Panc1 (cell line): ENCODE data around the gene SMPDL3B. TPM values are rescaled to one million over a fixed set of nuclear protein-coding genes. Genes with fewer than 3 reads are reported as not detected.
A peak's percentile ranks its signal among the peaks of the same experiment; 100 is the strongest.

ENCODE experiments used
- ATAC-seq: fragments of 200-7000 bp; cut with Tn5 transposase; 2 replicates; pipeline ENCODE4 v1.9.1; 2020; ENCODE audit warnings: mild to moderate bottlenecking, moderate library complexity
- BruUV-seq: library from RNA; stranded (reverse); fragments of 400-500 nt; replicated peaks from 2 replicates; lab custom pipeline; 2021; lab: Mats Ljungman, UMichigan
- CTCF ChIA-PET: fragments of 300-600 bp; sonication (Branson Sonifier 250); formaldehyde crosslinking; loops from one replicate; lab custom pipeline; 2022; ENCODE audit warnings: antibody characterized with exemption; lab: Charles Lee
- POLR2A ChIA-PET: fragments of 300-600 bp; sonication (Branson Sonifier 250); formaldehyde crosslinking; loops from one replicate; lab custom pipeline; 2022; ENCODE audit warnings: antibody characterized with exemption; lab: Charles Lee
- DNase-seq: peaks from one replicate; pipeline ENCODE4 v3.0.0-alpha.2; 2010; ENCODE audit warnings: low read depth, low spot score
- H3K27ac ChIP-seq: 2 replicates; pipeline ENCODE4 v1.5.1; 2011; ENCODE audit warnings: mild to moderate bottlenecking, low read length, inconsistent platforms
- H3K27me3 ChIP-seq: fragments of 200-500 bp; sonication (Bioruptor generic); 2 replicates; pipeline ENCODE4 v1.6.0; 2014; ENCODE audit warnings: low read length, inconsistent platforms; ENCODE audit not compliant: control insufficient read depth, insufficient read depth
- H3K36me3 ChIP-seq: fragments of 200-500 bp; sonication (Bioruptor generic); 2 replicates; pipeline ENCODE4 v1.5.1; 2014; ENCODE audit warnings: inconsistent platforms, mild to moderate bottlenecking, low read length, moderate library complexity; ENCODE audit not compliant: control insufficient read depth, insufficient read depth
- H3K4me1 ChIP-seq: 2 replicates; pipeline ENCODE4 v1.5.1; 2011; ENCODE audit warnings: inconsistent platforms, mild to moderate bottlenecking, low read length, moderate library complexity; ENCODE audit not compliant: control insufficient read depth, insufficient read depth
- H3K4me3 ChIP-seq, 2 experiments: 2 replicates each; pipeline ENCODE4 v1.5.1; 2011 to 2012; ENCODE audit warnings: low read depth in 2 of 2, low read length in 2 of 2, mild to moderate bottlenecking in 2 of 2, inconsistent platforms in 1 of 2, moderate library complexity in 1 of 2
- H3K9me3 ChIP-seq: fragments of 200-500 bp; sonication (Bioruptor generic); 2 replicates; pipeline ENCODE4 v1.5.1; 2014; ENCODE audit warnings: low read depth, mild to moderate bottlenecking, inconsistent platforms, low read length, moderate library complexity; ENCODE audit not compliant: control insufficient read depth, insufficient read depth
- CTCF ChIP-seq: fragments of 450-650 bp; IDR thresholded peaks from 2 replicates; pipeline ENCODE4 v1.5.1; 2017; ENCODE audit warnings: mild to moderate bottlenecking
- POLR2AphosphoS5 ChIP-seq: IDR thresholded peaks from 2 replicates; pipeline ENCODE4 v1.6.1; 2012; ENCODE audit warnings: mild to moderate bottlenecking, low read depth, low read length, moderate library complexity
- SIN3A ChIP-seq: IDR thresholded peaks from 2 replicates; pipeline ENCODE4 v1.6.1; 2012; ENCODE audit warnings: low read depth, mild to moderate bottlenecking, low read length, moderate library complexity, borderline replicate concordance; ENCODE audit not compliant: insufficient read depth
- TCF7L2 ChIP-seq: IDR thresholded peaks from 2 replicates; pipeline ENCODE4 v1.6.1; 2011; ENCODE audit warnings: mild to moderate bottlenecking, low read depth, low read length, inconsistent platforms
- in situ Hi-C: cut with HindIII; loops from 2 replicates; pipeline ENCODE4 v1.10.0; 2016; ENCODE audit warnings: low sequenced_read_pairs, low pct_unique_long_range_greater_than_20kb
- intact Hi-C: fragments of 100-400 bp; cut with micrococcal nuclease; formaldehyde crosslinking; loops from one replicate; pipeline ENCODE4 v1.10.0; 2022; ENCODE audit not compliant: unreplicated experiment
- total RNA-seq: library from RNA; stranded (reverse); gene quantifications from one replicate; pipeline ENCODE4 v1.2.1, GENCODE V29; 2021; ENCODE audit not compliant: unreplicated experiment
- TF ChIP-seq, protein P1 (sequence below), 2 experiments: IDR thresholded peaks; 2 replicates each; pipeline ENCODE4 v1.6.1; 2011 to 2012; ENCODE audit warnings: low read depth in 2 of 2, control low read depth in 1 of 2, low read length in 1 of 2, mild to moderate bottlenecking in 1 of 2, moderate library complexity in 1 of 2; ENCODE audit not compliant: insufficient read depth in 1 of 2

SMPDL3B gene
- total RNA-seq, 1 experiment from 2014 or later: 1.5 TPM

- DNase-seq (no peak), ATAC-seq (no peak)
- no peaks in the 10 kb centered on the region for H3K27me3 ChIP-seq
- in situ Hi-C loops (no loop called here), intact Hi-C loops (no loop called here)
- H3K4me1 ChIP-seq: peaks cover 22% of the 10 kb centered on the region
- H3K9me3 ChIP-seq: no peaks in the 10 kb centered on the region
- TF ChIP-seq CTCF (no peak), TCF7L2 (no peak), POLR2AphosphoS5 (no peak)
- TF ChIP-seq, protein P1, sequence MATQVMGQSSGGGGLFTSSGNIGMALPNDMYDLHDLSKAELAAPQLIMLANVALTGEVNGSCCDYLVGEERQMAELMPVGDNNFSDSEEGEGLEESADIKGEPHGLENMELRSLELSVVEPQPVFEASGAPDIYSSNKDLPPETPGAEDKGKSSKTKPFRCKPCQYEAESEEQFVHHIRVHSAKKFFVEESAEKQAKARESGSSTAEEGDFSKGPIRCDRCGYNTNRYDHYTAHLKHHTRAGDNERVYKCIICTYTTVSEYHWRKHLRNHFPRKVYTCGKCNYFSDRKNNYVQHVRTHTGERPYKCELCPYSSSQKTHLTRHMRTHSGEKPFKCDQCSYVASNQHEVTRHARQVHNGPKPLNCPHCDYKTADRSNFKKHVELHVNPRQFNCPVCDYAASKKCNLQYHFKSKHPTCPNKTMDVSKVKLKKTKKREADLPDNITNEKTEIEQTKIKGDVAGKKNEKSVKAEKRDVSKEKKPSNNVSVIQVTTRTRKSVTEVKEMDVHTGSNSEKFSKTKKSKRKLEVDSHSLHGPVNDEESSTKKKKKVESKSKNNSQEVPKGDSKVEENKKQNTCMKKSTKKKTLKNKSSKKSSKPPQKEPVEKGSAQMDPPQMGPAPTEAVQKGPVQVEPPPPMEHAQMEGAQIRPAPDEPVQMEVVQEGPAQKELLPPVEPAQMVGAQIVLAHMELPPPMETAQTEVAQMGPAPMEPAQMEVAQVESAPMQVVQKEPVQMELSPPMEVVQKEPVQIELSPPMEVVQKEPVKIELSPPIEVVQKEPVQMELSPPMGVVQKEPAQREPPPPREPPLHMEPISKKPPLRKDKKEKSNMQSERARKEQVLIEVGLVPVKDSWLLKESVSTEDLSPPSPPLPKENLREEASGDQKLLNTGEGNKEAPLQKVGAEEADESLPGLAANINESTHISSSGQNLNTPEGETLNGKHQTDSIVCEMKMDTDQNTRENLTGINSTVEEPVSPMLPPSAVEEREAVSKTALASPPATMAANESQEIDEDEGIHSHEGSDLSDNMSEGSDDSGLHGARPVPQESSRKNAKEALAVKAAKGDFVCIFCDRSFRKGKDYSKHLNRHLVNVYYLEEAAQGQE (IDR thresholded peaks at IDR 0.05; ENCODE audit: insufficient read depth in 1 of 2, low read depth in 2 of 2, low read length in 1 of 2): no peak
- ChIA-PET POLR2A (interaction anchor here (0.5 to 0.6 kb wide), 3 partner anchors 140 to 608 kb away, joined by 3 to 7 read pairs (median 3); no protein-coding TSS in a partner anchor), CTCF (no interaction called here)
- BruUV-seq: TSS peak; percentile 53
- no peaks in the 10 kb centered on the region; the same call in 1 of the 2 replicates for H3K36me3 ChIP-seq
- H3K27ac ChIP-seq: no peak overlapping the region
- H3K4me3 ChIP-seq: no peak overlapping the region
Observed at GRCh38 chr1:27961646-27962221, 26.9 kb downstream of the SMPDL3B start.

DNA sequence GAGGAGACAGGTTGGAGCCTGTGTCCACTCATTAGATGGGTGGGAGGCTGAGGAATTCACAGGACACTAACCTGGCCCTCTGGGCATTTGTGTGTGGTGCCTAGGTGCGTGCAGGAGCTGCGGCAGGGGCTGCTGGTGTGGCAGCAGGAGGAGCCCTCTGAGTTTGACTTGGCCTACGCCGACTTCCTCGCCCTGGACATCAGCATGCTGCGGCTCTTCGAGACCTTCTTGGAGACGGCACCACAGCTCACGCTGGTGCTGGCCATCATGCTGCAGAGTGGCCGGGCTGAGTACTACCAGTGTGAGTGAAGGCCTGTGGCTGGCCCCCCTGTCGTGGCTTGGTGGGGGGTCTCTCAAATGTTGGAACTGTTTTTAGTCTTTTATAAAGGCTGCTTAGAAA is 28.6 kb downstream of the SMPDL3B start:
- in situ Hi-C loops (no loop called here), intact Hi-C loops (no loop called here)
- no peaks in the 10 kb centered on the region for H3K9me3 ChIP-seq
- CTCF ChIA-PET: no interaction called here
- TF ChIP-seq TCF7L2 (no peak), SIN3A (no peak), POLR2AphosphoS5 (no peak), CTCF (no peak)
- TF ChIP-seq, protein P1 (IDR thresholded peaks at IDR 0.05; ENCODE audit: insufficient read depth in 1 of 2, low read depth in 2 of 2, low read length in 1 of 2): no peak
- H3K27me3 ChIP-seq: no peaks in the 10 kb centered on the region
- no TSS peak for BruUV-seq
- H3K4me1 ChIP-seq: peaks cover 22% of the 10 kb centered on the region
- no peak overlapping the region for H3K27ac ChIP-seq
- no peaks in the 10 kb centered on the region; the same call in 1 of the 2 replicates for H3K36me3 ChIP-seq
- no peak overlapping the region for H3K4me3 ChIP-seq
- POLR2A ChIA-PET: no interaction called here
- DNase-seq (no peak), ATAC-seq (no peak)
